SK-N-MC (cell line): ENCODE measurements around the gene INMT.

ENCODE experiments used
- EZH2 ChIP-seq: fragments of 200-600 bp; sonication (generic); IDR thresholded peaks from one replicate; pipeline ENCODE4 v1.6.1; 2017; ENCODE audit warnings: antibody characterized with exemption
- FOXP2 ChIP-seq: optimal IDR thresholded peaks from 2 replicates; pipeline ENCODE3; 2011; ENCODE audit warnings: mild to moderate bottlenecking, moderate library complexity; ENCODE audit not compliant: insufficient read depth; ENCODE audit errors: extremely low read length, control extremely low read depth

DNA sequence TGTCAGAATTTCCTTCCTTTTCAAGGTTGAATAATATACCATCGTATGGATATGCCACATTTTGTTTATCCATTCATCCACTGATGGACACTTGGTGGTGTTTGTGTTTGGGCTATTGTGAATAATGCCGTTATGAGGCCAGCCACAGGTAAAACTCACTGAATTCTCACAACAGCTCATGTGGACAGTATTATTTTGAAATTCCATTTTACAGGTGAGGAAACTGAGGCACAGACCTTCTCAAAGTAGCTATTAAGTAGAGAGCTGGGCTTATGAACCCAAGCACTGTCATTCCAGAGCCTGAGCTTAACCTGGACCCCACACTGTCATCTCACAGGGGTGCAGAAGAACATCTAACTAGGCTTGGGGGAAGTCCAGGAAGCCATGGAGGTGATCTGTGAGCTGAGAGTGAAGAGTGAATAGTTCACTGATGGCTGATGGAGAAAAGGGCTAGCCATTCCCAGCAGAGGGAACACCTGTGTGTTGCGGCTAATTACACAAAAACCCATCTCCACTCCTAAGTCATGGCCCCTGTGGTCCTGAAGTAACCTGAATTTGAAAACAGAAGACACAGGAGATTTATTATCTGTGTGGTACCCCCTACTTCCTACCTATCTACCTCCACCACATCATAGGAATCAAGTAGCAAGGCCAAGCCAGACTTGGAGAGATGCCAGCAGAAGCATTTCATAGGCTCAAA lies 8.7 kb downstream of the INMT start:
- no peak for TF ChIP-seq EZH2
- no peak for TF ChIP-seq FOXP2
